Stimulated activated CD8-positive, alpha-beta memory T cell treated with anti-CD3 and anti-CD28 coated beads, Interleukin-7, amount 100 ng/mL, for 4 hours (primary cell): ENCODE data around the gene EID1.
"Not testable (repeated sequence)": the region's sequence is repeated elsewhere in the genome, so short reads cannot be mapped to it uniquely, and the experiment has no call there.

Experiments
- DNase-seq, 2 donors: peaks; one replicate each; pipeline ENCODE4 v3.0.0-alpha.2; 2020; ENCODE audit warnings: low read depth in 2 of 2

EID1 gene

DNA sequence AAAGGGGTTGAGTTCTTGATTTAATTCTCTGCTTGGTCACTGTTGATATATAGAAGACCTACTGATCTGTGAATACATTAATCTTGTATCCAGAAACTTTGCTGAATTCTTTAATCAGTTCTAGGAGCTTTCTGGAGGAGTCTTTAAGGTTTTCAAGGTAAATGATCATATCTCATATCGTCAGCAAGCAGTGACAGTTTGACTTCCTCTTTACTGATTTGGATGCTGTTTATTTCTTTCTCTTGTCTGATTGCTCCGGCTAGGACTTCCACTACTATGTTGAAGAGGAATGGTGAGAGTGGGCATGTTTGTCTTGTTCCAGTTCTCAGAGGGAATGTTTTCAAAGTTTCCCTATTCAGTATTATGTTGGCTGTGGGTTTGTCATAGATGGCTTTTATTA, 31.4 kb downstream of the EID1 start:
- DNase-seq: not testable (repeated sequence)

DNA sequence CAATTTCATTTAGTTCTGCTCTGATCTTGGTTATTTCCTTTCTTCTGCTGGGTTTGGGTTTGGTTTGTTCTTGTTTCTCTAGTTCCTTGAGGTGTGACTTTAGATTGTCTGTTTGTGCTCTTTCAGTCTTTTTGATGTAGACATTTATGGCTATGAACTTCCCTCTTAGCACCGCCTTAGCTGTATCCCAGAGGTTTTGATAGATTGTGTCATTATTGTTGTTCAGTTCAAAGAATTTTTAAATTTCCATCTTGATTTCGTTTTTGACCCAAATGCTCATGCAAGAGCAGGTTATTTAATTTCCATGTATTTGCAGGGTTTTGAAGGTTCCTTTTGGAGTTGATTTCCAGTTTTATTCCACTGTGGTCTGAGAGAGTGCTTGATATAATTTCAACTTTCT, 32.6 kb downstream of the EID1 start:
- not testable (repeated sequence) for DNase-seq

DNA sequence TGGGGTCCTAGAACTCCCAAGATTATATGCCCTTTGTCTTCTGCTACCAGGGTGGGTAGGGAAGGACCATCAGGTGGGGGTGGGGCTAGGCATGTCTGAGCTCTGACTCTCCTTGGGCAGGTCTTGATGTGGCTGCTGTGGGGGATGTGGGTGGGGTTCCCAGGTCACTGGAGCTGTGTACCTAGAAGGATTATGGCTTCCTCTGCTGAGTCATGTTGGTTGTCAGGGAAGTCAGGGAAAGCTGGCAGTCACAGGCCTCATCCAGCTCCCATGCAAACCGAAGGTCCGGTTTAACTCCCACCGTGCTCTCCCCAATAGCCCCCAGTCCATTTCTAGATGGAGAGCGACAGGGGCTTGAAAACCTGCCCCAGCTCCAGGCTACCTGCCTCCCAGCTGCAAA, 35.2 kb downstream of the EID1 start:
- DNase-seq: no peak

DNA sequence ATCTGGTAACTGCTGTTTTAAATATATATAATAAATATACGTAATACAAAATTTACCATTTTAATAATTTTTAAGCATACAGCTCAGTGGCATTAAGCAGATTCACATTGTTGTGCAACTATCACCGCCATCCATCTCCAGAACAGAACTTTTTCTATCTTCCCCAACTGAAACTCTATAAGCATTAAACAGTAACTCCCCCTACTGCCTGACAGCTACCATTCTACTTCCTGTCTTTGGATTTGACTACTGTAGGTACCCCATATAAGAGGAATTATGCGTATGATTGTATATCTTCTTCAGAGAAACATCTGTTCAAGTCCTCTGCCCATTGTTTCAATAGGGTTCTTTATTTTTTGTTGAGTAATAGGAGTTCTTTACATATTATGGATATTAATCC, 36.8 kb downstream of the EID1 start:
- DNase-seq: no peak

DNA sequence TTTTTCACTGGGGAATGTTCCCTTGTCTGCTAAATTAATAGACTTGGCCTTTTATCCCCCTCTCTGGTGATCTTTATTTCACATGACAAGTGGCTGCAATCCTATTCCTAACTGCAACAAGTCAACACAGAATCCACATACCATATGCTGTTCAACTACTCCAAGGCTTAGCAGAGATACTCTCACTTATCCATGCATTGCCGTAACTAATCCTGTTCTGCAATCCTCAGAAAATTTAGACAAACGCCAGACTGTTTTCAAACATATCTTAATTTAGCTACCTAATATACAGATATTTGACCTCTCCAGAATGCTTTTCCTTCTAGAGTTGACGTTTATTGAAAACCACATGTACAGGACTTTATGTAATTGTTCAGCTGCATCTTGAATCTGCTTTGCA, 37.9 kb downstream of the EID1 start:
- DNase-seq: no peak

DNA sequence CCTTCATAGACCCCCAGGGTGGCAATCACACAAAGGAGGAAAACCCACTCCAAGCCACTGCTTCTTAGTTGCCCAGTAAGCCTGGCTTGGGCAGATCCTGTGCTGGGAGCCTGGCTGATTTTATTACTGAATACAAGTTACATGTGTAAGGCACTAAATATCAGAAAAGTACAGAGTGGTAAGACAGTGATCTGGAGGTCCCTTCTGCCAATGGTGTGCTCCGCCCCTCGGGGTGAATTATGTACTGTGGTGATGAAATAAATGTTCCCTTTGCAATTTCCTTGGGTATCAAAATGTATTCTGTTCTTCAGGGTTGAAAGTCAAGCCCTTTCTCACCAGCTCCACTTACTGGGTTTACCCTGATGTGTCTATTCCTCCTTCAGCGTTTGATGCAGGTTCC, 38.8 kb downstream of the EID1 start:
- DNase-seq: no peak

DNA sequence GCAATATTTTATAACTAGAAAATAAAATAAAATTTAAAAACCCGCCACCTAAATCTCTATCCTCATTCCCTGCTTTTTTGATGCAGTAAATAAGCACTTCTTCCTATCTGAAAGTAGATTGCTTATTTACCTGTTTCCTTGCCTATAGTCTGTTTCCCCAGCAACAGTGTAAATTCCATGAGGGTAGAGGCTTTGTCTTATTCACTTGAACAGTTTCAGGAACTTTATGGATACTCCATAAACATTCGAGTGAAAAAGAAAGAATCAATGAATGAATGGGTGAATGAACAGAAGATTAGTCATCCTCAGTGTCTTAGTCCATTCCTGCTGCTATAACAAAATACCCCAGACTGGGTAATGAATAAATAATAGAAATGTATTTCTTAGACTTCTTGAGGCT, 44.1 kb downstream of the EID1 start:
- no peak for DNase-seq

DNA sequence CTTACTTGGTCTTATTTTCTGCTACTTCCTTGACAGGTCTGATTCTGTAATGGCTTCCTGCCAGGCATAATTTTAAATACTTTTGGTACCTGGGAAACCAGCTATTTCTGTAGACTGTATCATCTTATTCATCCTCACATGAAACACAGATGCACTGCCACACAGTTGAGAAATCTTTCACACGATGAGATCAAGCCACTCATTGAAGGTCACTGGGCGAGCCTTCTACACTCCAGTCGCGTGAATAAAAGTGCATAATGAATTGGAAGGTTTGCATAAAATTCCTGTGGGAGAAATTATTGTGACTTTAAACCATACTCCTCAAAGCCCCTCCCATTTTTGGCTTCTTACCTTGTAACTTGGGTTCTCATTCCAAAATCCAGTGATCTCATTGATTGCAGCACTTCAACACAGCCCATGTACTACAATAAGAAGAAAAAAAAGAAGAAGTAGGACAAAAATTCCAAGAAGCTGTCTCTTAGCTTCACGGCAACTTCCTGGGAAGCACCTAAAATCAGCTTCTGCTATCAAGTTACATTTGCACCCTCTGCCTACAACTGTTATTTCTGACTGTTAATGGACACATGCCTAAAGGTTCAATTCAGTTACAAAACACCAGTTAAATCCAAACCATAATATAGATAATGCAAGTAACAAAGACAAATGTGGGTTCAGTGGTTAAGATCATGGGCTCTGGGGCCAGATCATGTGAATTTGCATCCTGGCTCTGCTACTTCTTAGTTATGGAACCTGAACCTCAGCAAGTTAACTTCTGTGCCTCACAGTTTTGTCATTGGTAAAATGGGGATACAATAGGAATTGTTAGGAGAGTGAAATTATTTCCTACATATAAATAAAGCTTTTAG, 46.8 kb downstream of the EID1 start:
- DNase-seq: no peak

DNA sequence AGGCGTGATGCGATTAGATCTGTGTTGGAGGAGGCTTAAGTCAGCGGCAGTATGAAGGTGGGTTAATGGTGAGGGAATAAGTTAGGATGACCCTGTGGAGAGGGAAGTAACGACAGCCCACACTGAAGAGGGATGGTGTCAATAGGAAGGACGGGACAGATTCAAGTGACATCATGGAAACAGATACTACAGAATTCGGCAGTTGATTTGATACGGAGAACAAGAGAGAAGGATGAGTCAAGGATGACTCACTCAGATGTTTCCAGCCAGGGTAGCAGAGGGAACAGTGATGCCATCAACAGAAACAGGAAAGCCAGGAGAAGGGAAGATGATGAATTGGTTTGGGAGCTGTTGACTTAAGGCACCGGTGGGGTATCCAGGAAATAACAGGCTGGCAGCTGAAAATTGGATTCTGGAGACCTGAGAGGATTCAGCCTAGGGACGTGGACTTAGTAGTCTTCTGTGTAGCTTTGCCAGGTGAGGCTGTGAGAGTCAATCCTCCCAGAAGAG, 47.8 kb downstream of the EID1 start:
- no peak for DNase-seq

DNA sequence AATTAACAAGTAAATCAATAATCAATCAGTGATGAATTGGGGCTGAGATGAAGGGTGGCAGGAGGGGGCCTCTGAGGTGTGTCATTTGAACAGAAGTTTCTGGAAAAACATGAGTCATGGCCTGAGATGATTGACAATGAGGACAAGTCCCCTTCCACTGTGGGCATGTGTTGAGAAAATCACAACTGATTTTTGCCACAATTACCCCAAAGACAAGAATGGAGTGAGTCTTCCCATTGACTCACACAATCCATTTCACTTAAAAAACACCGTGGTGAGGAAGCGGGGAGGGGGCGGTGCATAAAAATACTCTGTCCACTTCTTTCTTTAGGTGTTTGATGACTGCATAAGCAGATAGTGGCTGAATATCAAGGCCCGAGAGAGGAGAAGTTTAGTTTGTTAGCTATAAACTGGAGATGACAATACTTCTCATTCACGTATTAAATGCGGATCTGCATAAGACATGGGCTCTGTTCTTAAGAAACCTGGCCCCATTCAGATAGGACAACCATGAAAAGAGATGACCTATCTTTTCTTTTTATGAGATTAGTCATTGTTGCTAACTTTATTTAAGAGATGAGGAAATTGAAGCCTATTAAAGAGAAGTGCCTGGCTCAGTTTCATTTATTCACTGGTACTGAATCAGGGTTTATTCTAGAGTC, 51.1 kb downstream of the EID1 start:
- DNase-seq: peak; percentile 5 to 10

DNA sequence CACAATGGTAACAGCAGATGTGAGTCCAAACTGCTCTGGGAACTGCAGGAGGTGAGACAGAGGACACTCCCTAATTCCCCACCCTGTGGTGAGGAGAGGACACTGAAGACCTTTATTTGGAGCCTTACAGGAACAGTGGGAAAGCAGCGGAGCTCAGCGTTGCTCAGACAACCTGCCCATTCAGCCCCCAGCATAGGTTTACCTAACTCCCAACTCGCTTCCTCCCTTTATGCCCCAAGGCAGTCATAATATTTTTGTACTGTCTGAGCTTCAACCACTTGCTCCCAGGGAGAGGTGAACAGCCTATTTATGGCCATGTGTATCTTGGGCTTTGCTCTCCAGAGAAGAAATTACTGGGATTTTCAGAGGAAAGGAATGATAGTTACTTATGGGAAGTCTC, 51.7 kb downstream of the EID1 start:
- no peak for DNase-seq
